K562 (cell line): Measurements from ENCODE around the gene PTH1R. TPM values are rescaled to one million over a fixed set of nuclear protein-coding genes. Genes with fewer than 3 reads are reported as not detected.
A peak's percentile ranks its signal among the peaks of the same experiment; 100 is the strongest.

Source experiments
- ATAC-seq: fragments of 200-7000 bp; cut with Tn5 transposase; 3 replicates; pipeline ENCODE4 v1.9.1; 2020; ENCODE audit warnings: moderate library complexity
- BruUV-seq: library from RNA; stranded (reverse); fragments of 400-500 nt; replicated peaks from 2 replicates; lab custom pipeline; 2021; lab: Mats Ljungman, UMichigan
- CTCF ChIA-PET: fragments of 300-600 bp; formaldehyde crosslinking; extraction: SDS; loops from one replicate; lab custom pipeline; 2021; ENCODE audit warnings: low intra/inter-chr PET ratio; lab: Yijun Ruan, JAX
- POLR2A ChIA-PET: fragments of 300-600, 350-650 bp; sonication (Branson Sonifier 250); formaldehyde crosslinking; extraction: SDS; loops from one replicate; lab custom pipeline; 2021; ENCODE audit warnings: antibody characterized with exemption, inconsistent platforms; lab: Yijun Ruan, JAX
- DNase-seq, 4 experiments: peaks; one replicate each; pipeline versions ENCODE4 v3.0.0 to v3.0.0-alpha.2; 2011 to 2018; ENCODE audit warnings: low spot score in 3 of 4, mixed read lengths in 3 of 4; ENCODE audit errors: extremely low read depth in 1 of 4
- FAIRE-seq: peaks from 2 replicates; lab custom pipeline; 2011; peaks lifted over from hg19 to GRCh38; lab: Jason Lieb, UNC
- H2AFZ ChIP-seq: 2 replicates; pipeline ENCODE4 v1.6.0; 2011; ENCODE audit warnings: low read depth, low read length, control low read depth, inconsistent platforms
- H3K27ac ChIP-seq: fragments of 200-600 bp; 3 replicates; pipeline ENCODE4 v1.8.0; 2011; ENCODE audit warnings: low read depth, mild to moderate bottlenecking, control low read depth, inconsistent platforms, low read length, moderate library complexity, mixed read lengths; ENCODE audit errors: extremely low read depth
- H3K27me3 ChIP-seq, 2 experiments: fragments of 300-600 bp in 1 of 2; 2 replicates in 1 of 2; 3 replicates in 1 of 2; pipeline versions ENCODE4 v1.6.0 to v1.8.0; 2011; ENCODE audit warnings: inconsistent platforms in 2 of 2, low read length in 2 of 2, mild to moderate bottlenecking in 1 of 2, mixed read lengths in 1 of 2, moderate library complexity in 1 of 2; ENCODE audit not compliant: control insufficient read depth in 2 of 2, insufficient read depth in 2 of 2
- H3K36me3 ChIP-seq: fragments of 300-600 bp; 3 replicates; pipeline ENCODE4 v1.8.0; 2011; ENCODE audit warnings: mild to moderate bottlenecking, low read length, inconsistent platforms; ENCODE audit not compliant: control insufficient read depth, insufficient read depth
- H3K4me1 ChIP-seq, 2 experiments: fragments of 200-600 bp in 1 of 2; replicated peaks in 1 of 2; 2 replicates in 1 of 2; 3 replicates in 1 of 2; pipeline versions ENCODE4 v1.5.1 to v1.8.0; 2011; ENCODE audit warnings: inconsistent platforms in 2 of 2, low read length in 2 of 2, mild to moderate bottlenecking in 1 of 2, mixed read lengths in 1 of 2, moderate library complexity in 1 of 2; ENCODE audit not compliant: control insufficient read depth in 2 of 2, insufficient read depth in 2 of 2
- H3K4me2 ChIP-seq: 2 replicates; pipeline ENCODE4 v1.6.1; 2011; ENCODE audit warnings: low read length, control low read depth, inconsistent platforms, mixed read lengths; ENCODE audit not compliant: insufficient read depth
- H3K4me3 ChIP-seq: fragments of 200-600 bp; sonication (generic), shearing (Covaris generic); 2 replicates; pipeline ENCODE4 v1.5.1; 2016; ENCODE audit warnings: control low read depth, inconsistent platforms
- H3K79me2 ChIP-seq: fragments of 200-600 bp; 3 replicates; pipeline ENCODE4 v1.8.0; 2011; ENCODE audit warnings: low read length, inconsistent platforms; ENCODE audit not compliant: control insufficient read depth, insufficient read depth
- H3K9ac ChIP-seq, 2 experiments: 2 replicates each; pipeline versions ENCODE4 v1.6.0 to v1.6.1; 2011; ENCODE audit warnings: low read depth in 2 of 2, low read length in 2 of 2, control low read depth in 1 of 2, inconsistent platforms in 1 of 2, mild to moderate bottlenecking in 1 of 2, mixed read lengths in 1 of 2; ENCODE audit not compliant: insufficient read depth in 1 of 2
- H3K9me1 ChIP-seq: one replicate; pipeline ENCODE4 v1.6.0; 2011; ENCODE audit warnings: inconsistent platforms, mild to moderate bottlenecking, low read length, moderate library complexity; ENCODE audit not compliant: control insufficient read depth, insufficient read depth
- H3K9me3 ChIP-seq: replicated peaks from 2 replicates; pipeline ENCODE4 v1.5.1; 2011; ENCODE audit warnings: low read depth, low read length, inconsistent platforms; ENCODE audit not compliant: control insufficient read depth, insufficient read depth
- H4K20me1 ChIP-seq: replicated peaks from 2 replicates; pipeline ENCODE4 v1.6.1; 2011; ENCODE audit warnings: low read length, inconsistent platforms, mixed read lengths; ENCODE audit not compliant: control insufficient read depth, insufficient read depth
- AFF1 ChIP-seq, 2 experiments: fragments of 450-650 bp; IDR thresholded peaks; 2 replicates each; pipeline ENCODE4 v1.6.1; 2018; ENCODE audit warnings: mild to moderate bottlenecking in 2 of 2, low read depth in 1 of 2; ENCODE audit not compliant: partially characterized antibody in 2 of 2
- CBX1 ChIP-seq: sonication (generic); IDR thresholded peaks from 2 replicates; pipeline ENCODE4 v1.6.1; 2016; ENCODE audit warnings: antibody characterized with exemption, low read depth, mild to moderate bottlenecking
- CXXC5 ChIP-seq: fragments of 250-450 bp; sonication (Bioruptor Pico); IDR thresholded peaks from 2 replicates; pipeline ENCODE4 v1.8.0; 2022; ENCODE audit warnings: inconsistent platforms, mild to moderate bottlenecking, moderate library complexity
- ELK3 ChIP-seq: fragments of 450-650 bp; formaldehyde crosslinking; IDR thresholded peaks from 2 replicates; pipeline ENCODE4 v1.4.0; 2020; ENCODE audit warnings: mild to moderate bottlenecking
- EP400 ChIP-seq: fragments of 450-650 bp; IDR thresholded peaks from 2 replicates; pipeline ENCODE4 v1.6.1; 2017; ENCODE audit warnings: antibody characterized with exemption, mild to moderate bottlenecking, moderate library complexity
- FOXJ2 ChIP-seq: fragments of 200-800 bp; sonication (Bioruptor generic); IDR thresholded peaks from 2 replicates; pipeline ENCODE4 v1.6.1; 2016; ENCODE audit warnings: missing genetic modification characterization, missing compliant biosample characterization
- KDM1A ChIP-seq, 2 experiments: fragments of 450-650 bp; IDR thresholded peaks; 2 replicates each; pipeline ENCODE4 v1.6.1; 2016; ENCODE audit warnings: mild to moderate bottlenecking in 2 of 2
- NFIX ChIP-seq: fragments of 250-450 bp; sonication (Bioruptor Pico); IDR thresholded peaks from 2 replicates; pipeline ENCODE4 v1.4.0; 2020; ENCODE audit warnings: low read depth, mild to moderate bottlenecking, moderate library complexity
- POU5F1 ChIP-seq: fragments of 150-350 bp; IDR thresholded peaks from 2 replicates; pipeline ENCODE4 v1.6.1; 2014; ENCODE audit warnings: borderline replicate concordance, low read length, low read depth, mild to moderate bottlenecking; ENCODE audit not compliant: partially characterized antibody
- XRCC3 ChIP-seq: fragments of 450-650 bp; IDR thresholded peaks from 2 replicates; pipeline ENCODE4 v1.6.1; 2017; ENCODE audit warnings: mild to moderate bottlenecking, moderate library complexity
- ZBTB26 ChIP-seq: fragments of 450-650 bp; formaldehyde crosslinking; IDR thresholded peaks from 2 replicates; pipeline ENCODE4 v1.4.0; 2022; ENCODE audit warnings: missing genetic modification characterization
- ZNF586 ChIP-seq: fragments of 450-650 bp; formaldehyde crosslinking; conservative IDR thresholded peaks from 2 replicates; pipeline ENCODE4 v1.4.0; 2020; ENCODE audit warnings: mild to moderate bottlenecking, moderate library complexity
- WGBS: fragments of 100-300 bp; shearing (Covaris generic); methylation state at CpG from one replicate; pipeline ENCODE4 v1.1.6; 2016; ENCODE audit warnings: low coverage, mixed read lengths; ENCODE audit not compliant: insufficient coverage; ENCODE audit errors: missing lambda C conversion rate; 5-methylcytosine and 5-hydroxymethylcytosine counted together
- in situ Hi-C: fragments of 300-500 bp; cut with MboI; formaldehyde crosslinking; loops from 4 replicates; pipeline ENCODE4 v1.15.0; 2018; ENCODE audit warnings: inconsistent platforms, mixed read lengths
- intact Hi-C: fragments of 100-400 bp; cut with micrococcal nuclease; formaldehyde crosslinking; loops from 2 replicates; pipeline ENCODE4 v1.14.2; 2022
- polyA plus RNA-seq, 8 experiments: library from polyadenylated mRNA; depleted of rRNA in 4 of 8; stranded (reverse) in 5 of 8; unstranded in 3 of 8; fragments of >200 nt; fragmentation: Nextera tagmentation in 2 of 8; fragmentation: Illumina TruSeq in 1 of 8; extraction: Ambion mirVana in 2 of 8; extraction: Trizol in 1 of 8; gene quantifications; 2 replicates each; pipeline versions ENCODE4 v1.2.1 to v1.2.3, GENCODE V29; 2011 to 2014; ENCODE audit warnings: inconsistent platforms in 1 of 8, missing spikeins in 1 of 8
- total RNA-seq, 7 experiments: library from RNA; depleted of rRNA in 6 of 7; stranded (reverse); fragments of >200 nt in 6 of 7; fragmentation: Illumina TruSeq in 2 of 7; extraction: Trizol in 2 of 7; gene quantifications; 2 replicates each; pipeline versions ENCODE4 v1.2.1 to v1.2.3, GENCODE V29; 2011 to 2021; ENCODE audit warnings: low replicate concordance in 1 of 7
- TF ChIP-seq, protein P1 (sequence below): fragments of 450-650 bp; IDR thresholded peaks from 2 replicates; pipeline ENCODE4 v1.6.1; 2016; ENCODE audit warnings: missing biosample characterization, missing genetic modification characterization

Gene PTH1R
- total and polyA plus RNA-seq, 9 of the 15 experiments (the other 6 are each of a cell fraction or from before 2014, with no cell fraction given) = not detected

DNA sequence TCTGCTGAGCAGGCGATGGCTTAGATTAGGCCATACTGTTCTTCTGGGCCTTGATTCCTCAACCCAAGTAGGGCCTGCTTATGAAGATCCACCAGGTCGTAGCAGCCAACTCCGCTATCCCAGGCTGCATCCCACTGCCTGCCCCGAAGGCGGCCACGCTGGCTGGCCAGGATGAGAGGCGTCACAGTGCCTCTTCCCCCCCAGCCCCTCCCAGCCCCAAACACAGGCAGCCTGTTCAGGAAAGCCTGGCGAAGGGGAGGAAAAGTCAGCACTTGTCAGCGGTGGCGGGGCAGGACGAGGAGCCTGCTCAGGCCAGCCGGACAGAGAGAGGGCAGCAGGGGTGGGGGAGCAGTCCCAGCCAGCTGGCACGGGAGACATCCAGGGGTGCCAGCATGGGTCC lies 11.2 kb downstream of the PTH1R start (continued):
- TF ChIP-seq POU5F1 = no peak
- TF ChIP-seq, protein P1, sequence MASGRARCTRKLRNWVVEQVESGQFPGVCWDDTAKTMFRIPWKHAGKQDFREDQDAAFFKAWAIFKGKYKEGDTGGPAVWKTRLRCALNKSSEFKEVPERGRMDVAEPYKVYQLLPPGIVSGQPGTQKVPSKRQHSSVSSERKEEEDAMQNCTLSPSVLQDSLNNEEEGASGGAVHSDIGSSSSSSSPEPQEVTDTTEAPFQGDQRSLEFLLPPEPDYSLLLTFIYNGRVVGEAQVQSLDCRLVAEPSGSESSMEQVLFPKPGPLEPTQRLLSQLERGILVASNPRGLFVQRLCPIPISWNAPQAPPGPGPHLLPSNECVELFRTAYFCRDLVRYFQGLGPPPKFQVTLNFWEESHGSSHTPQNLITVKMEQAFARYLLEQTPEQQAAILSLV = no peak
- TF ChIP-seq XRCC3 = no peak
- no peak for TF ChIP-seq CXXC5 (CRISPR knock-in tag)
- TF ChIP-seq ELK3 (CRISPR knock-in tag) = no peak
- TF ChIP-seq ZNF586 (CRISPR knock-in tag) = no peak

GRCh38 chr3:46889381-46890110 lies 12.0 kb downstream of the PTH1R start:
- FAIRE-seq (no peak), ATAC-seq (peak; percentile 25), DNase-seq (peak in 3 of 4 experiments; percentile 40 to 66 (median 50))
- no peaks in the 10 kb centered on the region for H3K9me3 ChIP-seq
- POLR2A ChIA-PET = no interaction called here
- H3K9me1 ChIP-seq = no peaks in the 10 kb centered on the region
- intact Hi-C loops = no loop called here
- WGBS = 2% methylated on average over 6 of the region's 6 CpGs
- H3K79me2 ChIP-seq = no peaks in the 10 kb centered on the region
- H3K4me1 ChIP-seq = peaks cover 0 to 21% of the 10 kb centered on the region in 2 experiments; a peak in 3 of 5 replicates
- no peak overlapping the region for H3K4me3 ChIP-seq
- no peak overlapping the region for H2AFZ ChIP-seq
- H3K4me2 ChIP-seq = no peak overlapping the region
- in situ Hi-C loops = no loop called here
- peaks cover 24% of the 10 kb centered on the region for H4K20me1 ChIP-seq
- no TSS peak for BruUV-seq
- peak overlapping the region in 1 of 2 experiments; percentile 69; a peak in 1 of 4 replicates for H3K9ac ChIP-seq
- H3K36me3 ChIP-seq = no peaks in the 10 kb centered on the region
- CTCF ChIA-PET = no interaction called here
- no peak overlapping the region for H3K27ac ChIP-seq
- H3K27me3 ChIP-seq = peaks cover 34 to 86% of the 10 kb centered on the region in 2 experiments
- TF ChIP-seq ZBTB26 (CRISPR knock-in tag) = no peak
- peak; percentile 38 to 61; a peak in 1 of 4 replicates for TF ChIP-seq KDM1A (IDR thresholded peaks at IDR 0.05)
- TF ChIP-seq FOXJ2 (tag) = no peak
- peak; percentile 58; the same call in 1 of the 2 replicates for TF ChIP-seq NFIX
- no peak for TF ChIP-seq EP400
- TF ChIP-seq AFF1 (IDR thresholded peaks at IDR 0.05; ENCODE audit: low read depth in 1 of 2, partially characterized antibody in 2 of 2) = no peak
- no peak for TF ChIP-seq CBX1
